MCF 10A (cell line): ENCODE data around the gene SMURF1. TPM values are rescaled to one million over a fixed set of nuclear protein-coding genes. Genes with fewer than 3 reads are reported as not detected.

Source experiments
- BruUV-seq: library from RNA; stranded (reverse); fragments of 400-500 nt; replicated peaks from 2 replicates; lab custom pipeline; 2021; lab: Mats Ljungman, UMichigan
- CTCF ChIA-PET: fragments of 300-600 bp; sonication (Branson Sonifier 250); formaldehyde crosslinking; extraction: SDS; loops from one replicate; lab custom pipeline; 2021; ENCODE audit warnings: antibody characterized with exemption, inconsistent platforms; lab: Yijun Ruan, JAX
- POLR2A ChIA-PET: fragments of 300-600, 350-650 bp; sonication (Branson Sonifier 250); formaldehyde crosslinking; extraction: SDS; loops from one replicate; lab custom pipeline; 2020; ENCODE audit warnings: antibody characterized with exemption, inconsistent platforms; lab: Yijun Ruan, JAX
- DNase-seq: peaks from one replicate; pipeline ENCODE4 v3.0.0-alpha.2; 2018; ENCODE audit not compliant: unreplicated experiment
- H3K27ac Mint-ChIP-seq: one replicate; pipeline ENCODE4 v1.8.0; 2022; ENCODE audit warnings: mild to moderate bottlenecking, low read depth, mixed read lengths; ENCODE audit not compliant: unreplicated experiment
- H3K27me3 Mint-ChIP-seq: one replicate; pipeline ENCODE4 v1.8.0; 2022; ENCODE audit warnings: mixed read lengths; ENCODE audit not compliant: insufficient read depth, unreplicated experiment
- H3K36me3 Mint-ChIP-seq: one replicate; pipeline ENCODE4 v1.8.0; 2022; ENCODE audit warnings: mild to moderate bottlenecking, moderate library complexity, mixed read lengths; ENCODE audit not compliant: insufficient read depth, unreplicated experiment
- H3K4me1 Mint-ChIP-seq: one replicate; pipeline ENCODE4 v1.8.0; 2022; ENCODE audit warnings: mixed read lengths; ENCODE audit not compliant: insufficient read depth, unreplicated experiment
- H3K4me3 Mint-ChIP-seq: one replicate; pipeline ENCODE4 v1.8.0; 2022; ENCODE audit warnings: mild to moderate bottlenecking, moderate library complexity, mixed read lengths; ENCODE audit not compliant: unreplicated experiment
- H3K9me3 Mint-ChIP-seq: one replicate; pipeline ENCODE4 v1.8.0; 2022; ENCODE audit warnings: mixed read lengths; ENCODE audit not compliant: unreplicated experiment
- CTCF ChIP-seq: fragments of 200-600 bp; IDR thresholded peaks from one replicate; pipeline ENCODE4 v1.8.0; 2022; ENCODE audit warnings: antibody characterized with exemption, mild to moderate bottlenecking; ENCODE audit not compliant: unreplicated experiment
- intact Hi-C: fragments of 100-400 bp; cut with micrococcal nuclease; formaldehyde crosslinking; loops from 2 replicates; pipeline ENCODE4 v1.14.1; 2022
- total RNA-seq: library from RNA; stranded (reverse); gene quantifications from 2 replicates; pipeline ENCODE4 v1.2.3, GENCODE V29; 2022

SMURF1 gene
- total RNA-seq, 1 experiment from 2014 or later, result 19.9 TPM

- H3K27me3 Mint-ChIP-seq, result no peaks in the 10 kb centered on the region
- BruUV-seq, result no TSS peak
- H3K36me3 Mint-ChIP-seq, result peaks cover 6% of the 10 kb centered on the region
- no peak for TF ChIP-seq CTCF
- H3K27ac Mint-ChIP-seq, result peak overlapping the region; percentile 33
- intact Hi-C loops, result no loop called here
- no peaks in the 10 kb centered on the region for H3K9me3 Mint-ChIP-seq
- H3K4me1 Mint-ChIP-seq, result peaks cover 39% of the 10 kb centered on the region
- peak overlapping the region; percentile 22 for H3K4me3 Mint-ChIP-seq
- DNase-seq, result no peak
- POLR2A ChIA-PET, result interaction anchor here (0.6 to 3.0 kb wide), 10 partner anchors 13 to 110 kb away, joined by 3 to 14 read pairs (median 4); partner anchors contain the start of genes KPNA7 and SMURF1
- CTCF ChIA-PET, result interaction anchor here (0.7 kb wide), 1 partner anchor 102 kb away, joined by 3 read pairs; no protein-coding TSS in a partner anchor
These were observed 45.6 kb downstream of the SMURF1 start for GRCh38 chr7:99098286-99098823.

GRCh38 chr7:99097730-99098129, 46.2 kb downstream of the SMURF1 start:
- POLR2A ChIA-PET, result interaction anchor here (0.6 to 3.0 kb wide), 9 partner anchors 13 to 110 kb away, joined by 3 to 14 read pairs (median 4); partner anchors contain the start of genes KPNA7 and SMURF1
- Mint-ChIP-seq H3K4me1 (peaks cover 33% of the 10 kb centered on the region), H3K27me3 (no peaks in the 10 kb centered on the region), H3K4me3 (no peak overlapping the region), H3K27ac (no peak overlapping the region), H3K9me3 (no peaks in the 10 kb centered on the region), H3K36me3 (peaks cover 6% of the 10 kb centered on the region)
- CTCF ChIA-PET, result no interaction called here
- no TSS peak for BruUV-seq
- intact Hi-C loops, result no loop called here
- DNase-seq, result no peak
- TF ChIP-seq CTCF, result no peak

- BruUV-seq, result no TSS peak
- ChIA-PET CTCF (interaction anchor here (1.1 kb wide), 1 partner anchor 137 kb away, joined by 3 read pairs; no protein-coding TSS in a partner anchor), POLR2A (no interaction called here)
- Mint-ChIP-seq H3K36me3 (peaks cover 6% of the 10 kb centered on the region), H3K9me3 (no peaks in the 10 kb centered on the region), H3K27ac (peak overlapping the region; percentile 10), H3K4me1 (peaks cover 27% of the 10 kb centered on the region), H3K27me3 (no peaks in the 10 kb centered on the region), H3K4me3 (no peak overlapping the region)
- intact Hi-C loops, result no loop called here
- no peak for TF ChIP-seq CTCF
- DNase-seq, result no peak
These were observed 47.6 kb downstream of the SMURF1 start for GRCh38 chr7:99096124-99096887.

GRCh38 chr7:99095698-99096097, 48.2 kb downstream of the SMURF1 start:
- DNase-seq, result no peak
- Mint-ChIP-seq H3K27ac (no peak overlapping the region), H3K9me3 (no peaks in the 10 kb centered on the region), H3K27me3 (no peaks in the 10 kb centered on the region), H3K4me3 (no peak overlapping the region), H3K36me3 (peaks cover 6% of the 10 kb centered on the region), H3K4me1 (peaks cover 27% of the 10 kb centered on the region)
- intact Hi-C loops, result no loop called here
- ChIA-PET CTCF (interaction anchor here (0.5 to 1.1 kb wide), 2 partner anchors 137 to 217 kb away, joined by 3 read pairs; partner anchors contain the start of gene TRRAP), POLR2A (no interaction called here)
- BruUV-seq, result no TSS peak
- TF ChIP-seq CTCF, result no peak
